ENCODE data around the gene DNAJC5. TPM values are rescaled to one million over a fixed set of nuclear protein-coding genes. Genes with fewer than 3 reads are reported as not detected.

Gene DNAJC5
- total RNA-seq, 1 experiment from 2014 or later = 124 TPM

DNA sequence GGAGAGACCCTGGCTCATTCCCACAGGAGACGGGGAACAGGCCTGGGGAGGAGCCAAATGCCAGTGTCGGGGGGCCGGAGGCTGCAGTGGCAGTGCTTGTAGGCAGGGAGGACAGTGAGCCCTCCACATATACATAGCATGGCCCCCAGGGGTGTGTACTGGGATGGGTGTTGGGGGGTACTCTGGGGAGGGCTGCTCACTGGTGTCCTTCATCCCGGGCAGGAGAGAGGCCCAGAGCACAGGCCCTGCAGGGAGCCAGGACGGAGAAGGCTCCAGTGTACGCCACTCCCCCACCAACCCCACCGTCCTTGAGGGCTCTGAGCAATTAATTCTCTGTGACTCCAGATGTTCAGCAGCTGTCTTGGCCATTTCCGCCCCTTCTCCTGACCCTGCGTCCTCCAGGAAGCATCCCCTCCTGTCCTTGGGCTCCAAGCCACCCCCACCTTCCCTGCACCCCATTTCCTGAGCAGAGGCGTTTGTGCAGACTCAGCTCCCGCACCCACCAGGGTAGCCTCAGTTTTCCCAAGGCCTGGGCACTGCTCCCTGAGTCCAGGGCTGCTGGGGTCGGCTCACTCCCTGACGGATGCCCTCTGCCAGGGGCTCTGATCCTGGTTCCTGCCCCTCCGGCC, 37.0 kb upstream of the DNAJC5 start:
- Histone ChIP-seq H3K4me3 (ENCODE audit: low read depth, low read length) (no peak overlapping the region), H3K9me3 (no peaks in the 10 kb centered on the region), H3K36me3 (ENCODE audit: control insufficient read depth, insufficient read depth, low read length) (peaks cover 2% of the 10 kb centered on the region; the same call in 1 of the 2 replicates), H3K27me3 (replicated peaks; ENCODE audit: control insufficient read depth, insufficient read depth, low read length) (no peaks in the 10 kb centered on the region), H3K4me1 (peaks cover 25% of the 10 kb centered on the region; the same call in 1 of the 2 replicates)
- Mint-ChIP-seq H3K9me3 (ENCODE audit: unreplicated experiment) (no peaks in the 10 kb centered on the region), H3K4me3 (ENCODE audit: unreplicated experiment) (peak overlapping the region; percentile 24), H3K27me3 (ENCODE audit: insufficient read depth, unreplicated experiment) (no peaks in the 10 kb centered on the region), H3K36me3 (ENCODE audit: insufficient read depth, unreplicated experiment) (peaks cover 73% of the 10 kb centered on the region), H3K27ac (ENCODE audit: unreplicated experiment) (peak overlapping the region; percentile 15), H3K4me1 (ENCODE audit: low read depth, unreplicated experiment) (peaks cover 8% of the 10 kb centered on the region)
- no peak for TF ChIP-seq CTCF (IDR thresholded peaks at IDR 0.05; ENCODE audit: insufficient read depth in 1 of 2, low read depth in 1 of 2, low read length in 1 of 2, severe bottlenecking in 1 of 2, unreplicated experiment in 1 of 2)
- intact Hi-C loops (cut with micrococcal nuclease; ENCODE audit: unreplicated experiment) = no loop called here
- ChIA-PET CTCF (interaction anchor here (1.1 to 1.5 kb wide), 5 partner anchors 72 to 320 kb away, joined by 3 to 6 read pairs (median 5); partner anchors contain the start of genes ARFRP1 and ZGPAT), POLR2A (no interaction called here)
- BruUV-seq (replicated peaks) = no TSS peak
- DNase-seq = no peak

- peak in 1 of 2 experiments; percentile 70 for DNase-seq
- peaks cover 5% of the 10 kb centered on the region for H3K36me3 ChIP-seq (ENCODE audit: control insufficient read depth, insufficient read depth, low read length)
- intact Hi-C loops (cut with micrococcal nuclease; ENCODE audit: unreplicated experiment) = no loop called here
- Mint-ChIP-seq H3K4me3 (ENCODE audit: unreplicated experiment) (peak overlapping the region; percentile 24), H3K36me3 (ENCODE audit: insufficient read depth, unreplicated experiment) (peaks cover 77% of the 10 kb centered on the region), H3K4me1 (ENCODE audit: low read depth, unreplicated experiment) (peaks cover 11% of the 10 kb centered on the region), H3K27me3 (ENCODE audit: insufficient read depth, unreplicated experiment) (no peaks in the 10 kb centered on the region), H3K9me3 (ENCODE audit: unreplicated experiment) (no peaks in the 10 kb centered on the region), H3K27ac (ENCODE audit: unreplicated experiment) (peak overlapping the region; percentile 15)
- BruUV-seq (replicated peaks) = no TSS peak
- peak in 1 of 2 experiments; percentile 71 for TF ChIP-seq CTCF (IDR thresholded peaks at IDR 0.05; ENCODE audit: insufficient read depth in 1 of 2, low read depth in 1 of 2, low read length in 1 of 2, severe bottlenecking in 1 of 2, unreplicated experiment in 1 of 2)
- peak overlapping the region; percentile 2; the same call in 1 of the 2 replicates for H3K4me3 ChIP-seq (ENCODE audit: low read depth, low read length)
- CTCF ChIA-PET = interaction anchor here (0.7 to 1.5 kb wide), 6 partner anchors 41 to 321 kb away, joined by 3 to 5 read pairs (median 4); partner anchors contain the start of genes ARFRP1 and ZGPAT
- POLR2A ChIA-PET = interaction anchor here (0.6 to 0.7 kb wide), 2 partner anchors 8 to 124 kb away, joined by 3 read pairs; no protein-coding TSS in a partner anchor
- no peaks in the 10 kb centered on the region for H3K27me3 ChIP-seq (replicated peaks; ENCODE audit: control insufficient read depth, insufficient read depth, low read length)
- H3K4me1 ChIP-seq = peaks cover 30% of the 10 kb centered on the region
- H3K9me3 ChIP-seq = no peaks in the 10 kb centered on the region
Measured at GRCh38 chr20:63858393-63859165, 36.3 kb upstream of the DNAJC5 start.

GRCh38 chr20:63859166-63859699, 35.7 kb upstream of the DNAJC5 start:
- POLR2A ChIA-PET = interaction anchor here (0.6 to 0.7 kb wide), 2 partner anchors 8 to 125 kb away, joined by 3 read pairs; no protein-coding TSS in a partner anchor
- no peak overlapping the region for H3K4me3 Mint-ChIP-seq (ENCODE audit: unreplicated experiment)
- no peak overlapping the region; the same call in 1 of the 2 replicates for H3K4me3 ChIP-seq (ENCODE audit: low read depth, low read length)

More at GRCh38 chr20:63859166-63859699, 35.7 kb upstream of the DNAJC5 start:
- Histone ChIP-seq H3K27me3 (replicated peaks; ENCODE audit: control insufficient read depth, insufficient read depth, low read length) (no peaks in the 10 kb centered on the region), H3K4me1 (peaks cover 31% of the 10 kb centered on the region), H3K36me3 (ENCODE audit: control insufficient read depth, insufficient read depth, low read length) (peaks cover 5% of the 10 kb centered on the region), H3K9me3 (no peaks in the 10 kb centered on the region)
- peak in 1 of 2 experiments; percentile 49 for DNase-seq
- Mint-ChIP-seq H3K36me3 (ENCODE audit: insufficient read depth, unreplicated experiment) (peaks cover 77% of the 10 kb centered on the region), H3K9me3 (ENCODE audit: unreplicated experiment) (no peaks in the 10 kb centered on the region), H3K27ac (ENCODE audit: unreplicated experiment) (peak overlapping the region; percentile 45), H3K4me1 (ENCODE audit: low read depth, unreplicated experiment) (peaks cover 16% of the 10 kb centered on the region), H3K27me3 (ENCODE audit: insufficient read depth, unreplicated experiment) (no peaks in the 10 kb centered on the region)
- intact Hi-C loops (cut with micrococcal nuclease; ENCODE audit: unreplicated experiment) = no loop called here
- TF ChIP-seq CTCF (IDR thresholded peaks at IDR 0.05; ENCODE audit: insufficient read depth in 1 of 2, low read depth in 1 of 2, low read length in 1 of 2, severe bottlenecking in 1 of 2, unreplicated experiment in 1 of 2) = no peak
- no TSS peak for BruUV-seq (replicated peaks)
- CTCF ChIA-PET = interaction anchor here (0.7 to 1.5 kb wide), 5 partner anchors 42 to 321 kb away, joined by 3 to 5 read pairs (median 4); no protein-coding TSS in a partner anchor
